NCI-H2107 (cell line): ENCODE results near the gene CNTN6.

ENCODE experiments used
- DNase-seq: peaks from one replicate; lab custom pipeline; 2025; lab: John Stamatoyannopoulos, UW

CNTN6 gene

DNA sequence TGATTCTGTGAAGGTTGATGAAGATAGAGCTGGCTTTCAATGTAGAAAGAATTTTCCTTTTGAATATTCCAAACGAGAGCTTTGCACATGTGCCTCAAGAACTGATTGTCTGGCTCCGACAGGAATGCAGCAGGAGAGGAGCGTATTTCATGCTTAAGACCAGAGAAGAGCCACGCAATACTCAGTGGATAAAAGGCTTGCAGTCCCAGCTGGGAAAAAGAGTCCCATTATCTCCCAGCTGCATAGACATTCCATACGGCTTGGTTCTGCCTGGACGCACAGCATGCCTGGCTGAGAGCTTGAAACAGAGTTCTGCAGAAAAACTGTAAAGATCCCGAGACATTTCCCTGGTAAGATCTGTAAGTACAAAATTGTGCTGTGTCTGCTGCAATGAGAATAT lies at the start of gene CNTN6:
CNTN6 (plus strand) TSS at position 254 of the 400 bp plus-strand sequence. CDS start 54,985 bp downstream, outside the sequence.
- no peak for DNase-seq

DNA sequence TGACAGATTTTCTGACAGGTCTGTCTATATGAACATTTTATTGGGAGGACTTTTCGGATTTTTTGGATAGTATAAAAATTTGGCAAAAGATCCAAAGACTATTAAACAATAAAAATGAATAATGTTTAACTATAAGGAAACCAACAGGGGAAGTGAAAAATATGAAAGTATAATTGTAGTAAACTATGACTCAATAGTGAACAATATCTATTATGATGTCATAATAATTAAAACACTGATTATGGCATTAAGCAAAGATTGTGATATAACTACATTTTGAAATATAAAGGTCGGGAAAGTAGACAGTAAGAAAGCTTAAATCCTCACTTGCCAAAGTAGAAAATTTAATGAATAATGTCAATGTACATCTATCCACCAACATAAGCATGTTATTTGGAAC lies 44.3 kb upstream of the CNTN6 start:
- DNase-seq = no peak

GRCh38 chr3:1055870-1056269 lies 37.0 kb upstream of the CNTN6 start:
- no peak for DNase-seq

DNA sequence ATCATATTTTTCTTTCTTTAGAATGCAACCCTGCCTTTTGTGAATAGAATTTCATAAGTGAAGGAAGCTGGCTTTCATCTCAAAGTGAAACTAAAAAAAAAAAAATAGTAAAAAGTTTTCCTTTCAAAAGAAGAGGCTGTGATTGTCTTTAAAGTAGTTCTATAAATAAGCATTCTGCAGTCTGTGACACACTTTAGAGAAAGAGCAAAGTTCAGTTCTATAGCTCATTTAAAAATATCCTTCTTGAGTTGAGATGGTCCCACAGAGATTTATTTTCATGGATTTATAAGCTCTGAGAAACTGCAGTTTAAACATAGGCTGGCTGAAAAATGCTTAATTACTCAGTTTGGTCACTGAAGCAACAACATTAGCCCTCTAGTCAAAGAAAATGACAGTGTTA lies 36.1 kb upstream of the CNTN6 start:
- no peak for DNase-seq

GRCh38 chr3:1057436-1057835 lies 35.4 kb upstream of the CNTN6 start:
- no peak for DNase-seq

- no peak for DNase-seq
Measured at GRCh38 chr3:1068985-1069384, 23.8 kb upstream of the CNTN6 start.

DNA sequence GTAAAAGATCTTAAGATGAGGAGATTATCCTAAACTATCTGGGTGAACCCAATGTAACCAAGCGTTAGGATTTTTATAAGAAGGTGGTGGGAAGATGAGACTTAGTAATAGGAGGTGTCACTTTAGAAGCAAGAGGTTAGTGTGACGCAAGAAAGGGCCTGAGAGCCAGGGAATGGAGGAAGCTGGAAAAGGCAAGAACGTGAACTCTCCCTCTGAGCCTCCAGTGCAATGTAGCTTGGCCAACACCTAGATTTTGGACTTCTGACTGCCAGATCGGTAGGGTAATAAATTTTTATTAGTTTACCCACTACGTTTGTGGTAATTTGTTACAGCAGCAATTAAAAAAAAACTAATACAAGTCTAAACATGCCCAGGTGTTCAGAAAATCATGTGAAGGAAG lies 20.8 kb upstream of the CNTN6 start:
- no peak for DNase-seq

GRCh38 chr3:1079662-1080061 lies 13.2 kb upstream of the CNTN6 start:
- DNase-seq = no peak

DNA sequence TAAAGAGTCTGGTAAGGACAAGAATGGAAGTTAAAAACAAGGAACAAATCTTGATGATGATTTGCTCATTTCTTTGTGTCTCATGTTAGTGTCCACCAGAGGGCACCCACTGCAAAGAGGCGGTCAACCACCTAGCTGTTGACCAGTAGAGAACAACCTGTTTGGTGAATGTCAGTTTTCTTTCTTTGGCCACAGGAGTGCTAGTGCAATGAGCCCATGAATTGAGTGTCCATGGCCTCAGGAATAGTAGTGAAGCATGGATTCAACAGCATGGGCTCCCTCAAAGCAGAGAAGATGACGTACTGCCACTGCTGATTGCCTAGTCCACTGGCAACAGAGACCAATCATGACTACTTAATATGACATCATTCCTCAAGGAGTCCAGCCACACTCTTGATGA lies 10.7 kb upstream of the CNTN6 start:
- no peak for DNase-seq

DNA sequence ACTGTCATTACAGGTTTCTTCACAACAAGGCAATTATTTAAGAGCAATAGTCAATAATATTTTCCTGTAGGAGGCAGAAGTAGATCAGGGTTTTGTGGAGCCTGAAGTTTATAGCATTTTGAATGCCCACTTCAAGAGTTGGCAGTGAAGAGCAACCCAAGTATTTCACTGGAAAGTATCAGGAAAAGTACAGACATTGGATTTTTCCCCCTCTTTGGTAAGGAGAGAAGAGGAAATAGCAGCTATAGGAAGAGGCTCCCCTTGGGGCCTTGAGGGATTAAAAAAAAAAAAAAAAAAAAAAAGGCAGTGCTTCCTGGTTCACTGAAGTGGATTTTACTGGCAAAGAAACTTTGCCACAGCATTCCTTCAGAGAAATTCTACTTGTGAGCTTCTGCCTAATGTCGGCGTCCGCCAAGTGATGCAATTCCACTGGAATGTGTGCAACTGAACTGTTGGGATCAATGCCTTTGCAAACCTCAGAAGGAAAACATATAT lies 5.7 kb upstream of the CNTN6 start:
- no peak for DNase-seq

DNA sequence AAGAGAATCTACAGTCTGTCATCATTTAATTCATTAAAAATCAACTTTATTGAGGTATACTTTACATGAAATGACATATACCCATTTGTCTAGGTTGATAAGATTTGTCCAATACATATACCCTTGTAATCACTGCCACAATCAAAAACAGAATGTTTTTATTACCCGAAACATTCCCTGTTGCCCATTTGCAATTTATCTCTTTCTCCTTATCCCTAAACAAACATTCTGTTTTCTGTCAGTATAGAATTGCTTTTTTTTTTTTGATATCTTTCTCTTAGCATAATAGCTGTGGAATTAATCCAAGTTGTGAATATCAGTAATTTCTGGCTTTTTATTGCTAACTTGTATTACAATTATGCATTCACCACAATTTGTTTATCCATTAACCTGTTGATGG lies 4.3 kb upstream of the CNTN6 start:
- no peak for DNase-seq

DNA sequence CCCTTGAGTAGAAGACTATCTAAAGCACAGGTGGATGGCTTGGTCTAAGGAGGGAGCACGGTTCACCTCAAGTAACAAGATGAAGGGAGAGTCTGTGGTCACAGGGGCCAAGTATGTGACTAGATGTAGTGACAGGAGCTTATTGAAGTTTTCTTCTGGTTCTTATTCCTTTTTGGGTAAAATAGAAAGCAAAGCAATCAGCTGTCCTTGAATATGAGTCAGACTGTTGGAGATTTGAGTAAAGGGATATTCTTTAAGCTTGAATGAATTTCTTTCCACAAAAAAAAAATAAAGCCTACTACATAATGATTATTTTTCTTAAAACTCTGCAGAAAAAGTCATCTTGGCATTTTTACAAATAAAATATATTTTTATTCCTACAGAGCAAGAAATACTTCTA lies 1.5 kb upstream of the CNTN6 start:
- DNase-seq = no peak

DNA sequence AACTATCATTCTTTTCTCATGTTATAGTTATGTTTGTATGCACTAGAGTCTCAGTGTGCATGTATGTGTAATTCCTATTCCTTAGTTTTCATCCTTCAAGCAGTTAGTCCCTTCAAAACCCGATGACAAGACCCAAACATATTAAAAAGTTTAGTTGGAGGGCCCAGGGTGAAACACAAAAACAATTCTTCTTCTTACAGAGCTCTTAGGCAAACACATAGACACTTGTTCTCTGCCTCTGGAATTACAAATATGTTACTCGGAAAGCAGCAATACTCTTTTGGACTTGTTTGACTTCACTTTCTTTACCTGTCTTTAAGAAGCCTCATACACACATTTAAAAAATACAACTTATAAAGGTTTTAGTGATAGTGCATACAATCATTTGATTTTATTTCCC lies 763 bp upstream of the CNTN6 start:
- no peak for DNase-seq

DNA sequence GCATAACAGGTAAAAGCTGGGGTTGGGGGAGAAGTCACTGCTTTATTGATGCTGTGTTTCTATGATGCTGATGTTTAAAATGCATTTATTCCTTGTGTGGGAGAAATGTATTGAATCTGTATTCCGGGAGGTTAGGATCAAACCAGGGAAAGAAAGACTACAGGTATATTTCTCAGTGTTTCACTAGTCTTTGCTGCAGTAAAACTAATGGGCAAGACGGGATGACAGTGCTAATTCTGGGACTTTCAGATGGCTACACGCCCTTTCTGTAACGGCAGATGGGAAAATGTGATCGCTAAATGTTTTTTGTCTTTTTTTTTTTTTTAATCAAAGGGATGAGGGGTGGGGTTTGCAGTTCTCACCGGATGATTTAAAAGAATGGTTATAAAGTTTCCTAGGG lies 393 bp downstream of the CNTN6 start:
- no peak for DNase-seq

- no peak for DNase-seq
Measured at GRCh38 chr3:1103525-1103924, 10.7 kb downstream of the CNTN6 start.

DNA sequence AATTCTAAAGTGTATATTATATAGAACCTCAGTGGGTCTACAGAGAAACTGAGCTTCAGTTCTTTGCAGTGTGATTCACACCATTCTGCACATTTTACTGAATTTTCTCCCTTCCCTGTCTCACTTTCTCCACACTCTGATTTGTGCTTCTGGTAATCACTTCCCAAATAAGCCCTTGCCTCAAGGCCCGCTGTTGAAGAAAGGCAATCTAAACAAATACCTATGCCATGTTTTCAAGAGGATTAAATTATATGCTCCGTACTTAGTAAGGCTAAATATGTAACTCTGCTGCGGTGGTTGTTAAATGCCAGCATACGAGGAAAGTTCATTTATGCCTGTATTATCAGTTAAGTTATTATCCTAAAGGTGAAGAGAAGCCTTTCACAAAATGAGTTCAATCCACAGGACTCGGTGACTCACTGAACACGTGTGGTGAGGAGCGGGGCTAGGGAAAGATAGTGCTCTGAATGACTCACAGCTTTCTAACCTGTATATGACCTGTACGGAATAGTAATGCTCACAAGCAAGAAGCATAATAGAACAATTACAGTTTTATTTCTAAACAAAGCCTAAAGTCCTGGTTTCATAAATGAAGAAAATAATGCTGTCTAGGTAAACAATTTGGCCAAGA lies 25.1 kb downstream of the CNTN6 start:
- no peak for DNase-seq

- no peak for DNase-seq
Measured at GRCh38 chr3:1131166-1131565, 38.3 kb downstream of the CNTN6 start.

GRCh38 chr3:1135194-1135593 lies 42.4 kb downstream of the CNTN6 start:
- no peak for DNase-seq

DNA sequence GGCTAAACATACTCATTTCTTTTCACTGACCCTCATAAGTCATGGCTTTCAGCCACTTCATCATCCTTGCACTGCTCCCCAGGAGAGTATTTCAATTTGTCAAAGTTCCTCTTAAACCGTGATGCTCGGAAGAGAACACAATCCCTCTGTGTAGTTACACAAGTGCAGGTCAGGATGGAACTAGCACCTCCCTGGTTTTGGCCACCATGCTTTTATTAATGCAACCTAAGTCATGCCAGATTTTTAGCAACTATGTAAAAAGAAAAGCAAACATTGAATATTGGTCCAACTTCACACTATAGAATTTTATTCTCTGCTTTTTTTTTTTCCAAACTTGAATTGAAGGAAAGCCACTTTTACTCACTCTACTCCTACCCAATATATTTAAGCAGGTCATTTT lies 45.2 kb downstream of the CNTN6 start:
- DNase-seq = no peak

- DNase-seq = no peak
Measured at GRCh38 chr3:1139071-1139470, 46.2 kb downstream of the CNTN6 start.

DNA sequence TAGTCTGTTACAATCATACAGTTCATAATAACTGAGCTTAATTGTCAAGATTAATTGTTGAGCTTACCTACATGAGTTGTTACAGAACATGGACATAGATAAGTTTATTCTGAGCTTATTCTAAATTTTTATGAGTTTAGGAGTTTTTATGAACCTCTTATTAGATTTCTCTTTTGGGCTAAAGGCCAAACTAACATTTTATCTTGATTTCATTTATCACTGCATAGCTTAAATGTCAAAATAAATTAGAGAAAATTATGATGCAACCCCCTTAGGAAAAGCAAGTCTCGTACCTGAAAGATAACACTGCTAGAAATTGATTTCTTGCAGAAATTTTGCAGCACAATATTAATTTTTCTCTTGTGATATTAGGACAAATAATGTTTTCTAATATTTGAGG lies 54.5 kb downstream of the CNTN6 start:
- DNase-seq = no peak

GRCh38 chr3:1147819-1148218 lies 55.0 kb downstream of the CNTN6 start:
- no peak for DNase-seq

DNA sequence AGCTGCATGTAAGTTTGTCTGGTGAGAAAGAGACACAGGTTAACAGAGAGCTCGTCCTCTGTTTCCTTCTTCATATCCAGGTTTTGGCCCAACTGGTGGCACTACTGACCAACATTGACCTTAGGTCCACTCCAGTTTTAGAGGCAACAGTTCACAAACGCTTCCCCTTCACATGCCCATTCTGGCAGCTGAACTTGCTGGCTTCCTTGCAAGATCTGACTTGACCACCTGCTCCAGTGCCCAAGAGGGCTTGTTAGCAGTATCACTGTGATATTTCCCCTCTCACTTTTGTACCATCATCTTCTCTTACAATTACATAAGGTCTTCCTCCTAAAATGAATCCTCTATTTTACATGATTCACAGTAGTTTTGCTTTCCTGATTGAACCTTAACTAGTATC lies 71.3 kb downstream of the CNTN6 start:
- no peak for DNase-seq

- no peak for DNase-seq
Measured at GRCh38 chr3:1171320-1171719, 78.5 kb downstream of the CNTN6 start.

DNA sequence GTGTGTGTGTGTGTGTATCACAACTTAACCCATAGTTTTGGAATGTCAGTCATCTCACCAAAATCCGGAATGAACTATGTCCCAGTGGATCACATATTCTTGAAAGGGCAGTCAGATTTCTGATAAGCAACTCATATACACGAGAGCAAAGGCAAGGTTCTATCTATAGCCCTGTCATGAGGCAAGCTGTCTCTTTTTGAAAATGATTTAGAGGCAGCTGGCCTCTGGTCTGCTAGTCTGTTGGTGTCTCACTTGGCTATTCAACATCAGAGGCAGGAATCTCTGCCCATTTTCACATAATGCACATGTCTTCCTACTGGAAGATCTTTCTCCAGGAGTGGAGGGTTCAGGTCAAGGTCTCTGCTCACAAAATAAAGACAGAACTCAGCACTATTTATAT lies 79.8 kb downstream of the CNTN6 start:
- no peak for DNase-seq
